ENCODE data around the gene DLX3. TPM values are rescaled to one million over a fixed set of nuclear protein-coding genes. Genes with fewer than 3 reads are reported as not detected.

The DLX3 gene
- total RNA-seq, 1 donor from 2014 or later: not detected

Small RNA genes lying within 50 kb of the gene (small RNA-seq; reads per million reads assigned to genes)
- gene RNU6-1313P: not detected

Other genes with a start within 250 kb of the DLX3 start
- 0.82 TPM for gene FAM117A, start 231.1 kb downstream of the DLX3 start, total RNA-seq
- 32.2 TPM for gene KAT7, start 206.5 kb downstream of the DLX3 start, total RNA-seq
- gene TAC4, start 147.2 kb downstream of the DLX3 start, total RNA-seq: not detected
- not detected for gene DLX4, start 26.0 kb downstream of the DLX3 start, total RNA-seq
- 20.0 TPM for gene ITGA3, start 60.9 kb upstream of the DLX3 start, total RNA-seq
- 11.8 TPM for gene PDK2, start 100.1 kb upstream of the DLX3 start, total RNA-seq
- gene SAMD14, start 134.9 kb upstream of the DLX3 start, total RNA-seq: 21.2 TPM
- 68.9 TPM for gene PPP1R9B, start 155.5 kb upstream of the DLX3 start, total RNA-seq
- gene SGCA, start 170.8 kb upstream of the DLX3 start, total RNA-seq: not detected
- gene COL1A1, start 206.4 kb upstream of the DLX3 start, total RNA-seq: 26.1 TPM

Data from frontal cortex (tissue), 1 donor.